Measurements from ENCODE around the gene UVRAG. TPM values are rescaled to one million over a fixed set of nuclear protein-coding genes. Genes with fewer than 3 reads are reported as not detected.
A peak's percentile ranks its signal among the peaks of the same experiment; 100 is the strongest.

The UVRAG gene
- total and polyA plus RNA-seq, 2 donors from 2014 or later = 7.2 to 27.9 TPM

DNA sequence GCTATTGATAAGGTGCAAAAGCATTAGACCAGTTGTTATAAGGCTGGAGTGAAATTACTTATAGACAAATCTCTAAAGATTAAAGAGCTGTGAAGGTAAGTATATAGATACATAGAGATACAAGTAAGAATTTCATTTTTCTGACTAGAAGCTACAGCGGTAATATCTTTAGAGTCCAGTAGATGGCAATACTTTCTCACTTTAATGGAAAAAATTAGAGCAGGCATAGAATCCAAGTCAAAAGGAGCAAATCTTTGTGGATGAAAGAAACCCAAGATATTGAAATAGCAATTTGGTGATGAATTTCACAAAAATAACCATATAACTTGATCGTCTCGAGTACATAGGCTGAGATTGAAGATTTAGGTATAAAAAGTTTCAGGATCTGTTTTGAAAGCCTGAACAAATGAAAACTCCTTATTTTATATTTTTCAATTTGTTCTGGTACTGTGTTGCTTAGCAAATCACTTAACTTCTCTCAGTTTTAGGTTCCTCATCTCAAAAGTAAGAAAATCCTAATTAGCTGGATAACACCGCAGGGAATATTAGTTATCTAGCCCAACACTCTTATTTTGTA, 81.9 kb downstream of the UVRAG start:
- Histone ChIP-seq H3K27me3 (ENCODE audit: control insufficient read depth, insufficient read depth, low read length) (no peaks in the 10 kb centered on the region), H3K27ac (ENCODE audit: low read depth in 2 of 2, low read length in 2 of 2) (no peak overlapping the region), H3K4me1 (ENCODE audit: control insufficient read depth in 2 of 3, insufficient read depth in 2 of 3, low read depth in 1 of 3, low read length in 3 of 3) (no peaks in the 10 kb centered on the region), H3K36me3 (ENCODE audit: control insufficient read depth in 2 of 3, insufficient read depth in 3 of 3, low read length in 3 of 3) (peaks cover 0 to 6% (median 2%) of the 10 kb centered on the region in 3 donors), H3K9ac (ENCODE audit: low read length in 3 of 3) (no peak overlapping the region), H3K4me3 (ENCODE audit: low read length in 3 of 3) (no peak overlapping the region), H3K9me3 (ENCODE audit: control insufficient read depth in 2 of 3, insufficient read depth in 1 of 3, low read length in 3 of 3) (no peaks in the 10 kb centered on the region)
- DNase-seq = peak in 2 of 5 donors; percentile 46 to 69
- TF ChIP-seq, protein P1, sequence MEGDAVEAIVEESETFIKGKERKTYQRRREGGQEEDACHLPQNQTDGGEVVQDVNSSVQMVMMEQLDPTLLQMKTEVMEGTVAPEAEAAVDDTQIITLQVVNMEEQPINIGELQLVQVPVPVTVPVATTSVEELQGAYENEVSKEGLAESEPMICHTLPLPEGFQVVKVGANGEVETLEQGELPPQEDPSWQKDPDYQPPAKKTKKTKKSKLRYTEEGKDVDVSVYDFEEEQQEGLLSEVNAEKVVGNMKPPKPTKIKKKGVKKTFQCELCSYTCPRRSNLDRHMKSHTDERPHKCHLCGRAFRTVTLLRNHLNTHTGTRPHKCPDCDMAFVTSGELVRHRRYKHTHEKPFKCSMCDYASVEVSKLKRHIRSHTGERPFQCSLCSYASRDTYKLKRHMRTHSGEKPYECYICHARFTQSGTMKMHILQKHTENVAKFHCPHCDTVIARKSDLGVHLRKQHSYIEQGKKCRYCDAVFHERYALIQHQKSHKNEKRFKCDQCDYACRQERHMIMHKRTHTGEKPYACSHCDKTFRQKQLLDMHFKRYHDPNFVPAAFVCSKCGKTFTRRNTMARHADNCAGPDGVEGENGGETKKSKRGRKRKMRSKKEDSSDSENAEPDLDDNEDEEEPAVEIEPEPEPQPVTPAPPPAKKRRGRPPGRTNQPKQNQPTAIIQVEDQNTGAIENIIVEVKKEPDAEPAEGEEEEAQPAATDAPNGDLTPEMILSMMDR (IDR thresholded peaks at IDR 0.05; ENCODE audit: borderline replicate concordance, extremely low read depth, insufficient read depth) = peak; percentile 54
- intact Hi-C loops (cut with DNase I) = loop anchor here (5.0 to 10.0 kb wide), 2 partner anchors 255 to 428 kb away; no protein-coding TSS in a partner anchor
- peak; percentile 82 for FAIRE-seq

DNA sequence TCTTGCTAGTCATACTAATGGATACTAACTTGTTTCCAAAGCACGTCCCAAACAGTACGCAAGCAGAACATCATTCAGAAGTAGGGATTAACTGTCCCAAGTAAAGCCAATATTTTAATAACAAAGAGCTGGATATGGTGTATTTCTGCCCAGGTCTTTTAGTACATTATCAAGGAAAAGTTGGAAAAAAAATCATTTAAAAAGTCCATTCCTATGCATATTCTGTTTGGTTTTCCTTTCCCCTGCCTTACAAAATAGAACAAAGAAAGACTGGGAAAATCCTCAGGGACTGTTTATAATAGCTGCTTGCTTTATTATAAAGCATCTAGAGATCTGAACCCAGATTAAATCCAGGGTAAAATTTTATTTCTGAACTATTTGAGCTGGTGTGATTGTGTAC, 83.9 kb downstream of the UVRAG start:
- intact Hi-C loops (cut with DNase I) = loop anchor here (5.0 to 10.0 kb wide), 2 partner anchors 253 to 426 kb away; no protein-coding TSS in a partner anchor
- Histone ChIP-seq H3K9me3 (ENCODE audit: control insufficient read depth in 2 of 3, insufficient read depth in 1 of 3, low read length in 3 of 3) (no peaks in the 10 kb centered on the region), H3K9ac (ENCODE audit: low read length in 3 of 3) (no peak overlapping the region), H3K27me3 (ENCODE audit: control insufficient read depth, insufficient read depth, low read length) (no peaks in the 10 kb centered on the region), H3K4me1 (ENCODE audit: control insufficient read depth in 2 of 3, insufficient read depth in 2 of 3, low read depth in 1 of 3, low read length in 3 of 3) (no peaks in the 10 kb centered on the region), H3K27ac (ENCODE audit: low read depth in 2 of 2, low read length in 2 of 2) (no peak overlapping the region), H3K4me3 (ENCODE audit: low read length in 3 of 3) (no peak overlapping the region), H3K36me3 (ENCODE audit: control insufficient read depth in 2 of 3, insufficient read depth in 3 of 3, low read length in 3 of 3) (no peaks in the 10 kb centered on the region)
- DNase-seq = no peak
- no peak for FAIRE-seq
- TF ChIP-seq, protein P1 (IDR thresholded peaks at IDR 0.05; ENCODE audit: borderline replicate concordance, extremely low read depth, insufficient read depth) = no peak

DNA sequence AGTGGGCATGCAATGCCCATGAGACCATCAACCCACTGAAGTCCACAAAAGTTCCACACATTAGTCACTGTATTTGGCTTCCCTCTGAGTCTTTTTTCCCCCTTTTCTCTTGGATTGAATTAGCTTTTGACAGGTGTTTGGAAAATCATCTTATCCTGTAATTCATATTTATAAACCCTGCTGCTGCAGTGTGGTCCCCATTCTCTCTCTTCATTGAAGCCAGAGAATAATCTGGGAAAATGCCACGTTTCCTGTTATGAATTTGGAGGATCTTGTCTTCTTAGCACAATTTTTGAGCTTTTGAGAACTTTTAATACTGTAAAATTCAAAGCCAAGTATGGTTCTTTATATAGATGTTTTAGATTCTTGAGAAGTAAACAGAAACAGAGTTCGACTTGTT, 84.8 kb downstream of the UVRAG start:
- no peak for FAIRE-seq
- H3K27me3 ChIP-seq (ENCODE audit: control insufficient read depth, insufficient read depth, low read length) = no peaks in the 10 kb centered on the region
- intact Hi-C loops (cut with DNase I) = loop anchor here (5.0 to 10.0 kb wide), 2 partner anchors 252 to 425 kb away; no protein-coding TSS in a partner anchor
- H3K4me3 ChIP-seq (ENCODE audit: low read length in 3 of 3) = no peak overlapping the region
- no peaks in the 10 kb centered on the region for H3K36me3 ChIP-seq (ENCODE audit: control insufficient read depth in 2 of 3, insufficient read depth in 3 of 3, low read length in 3 of 3)
- TF ChIP-seq, protein P1 (IDR thresholded peaks at IDR 0.05; ENCODE audit: borderline replicate concordance, extremely low read depth, insufficient read depth) = no peak
- no peak overlapping the region for H3K27ac ChIP-seq (ENCODE audit: low read depth in 2 of 2, low read length in 2 of 2)
- no peak overlapping the region for H3K9ac ChIP-seq (ENCODE audit: low read length in 3 of 3)
- H3K9me3 ChIP-seq (ENCODE audit: control insufficient read depth in 2 of 3, insufficient read depth in 1 of 3, low read length in 3 of 3) = no peaks in the 10 kb centered on the region
- H3K4me1 ChIP-seq (ENCODE audit: control insufficient read depth in 2 of 3, insufficient read depth in 2 of 3, low read depth in 1 of 3, low read length in 3 of 3) = no peaks in the 10 kb centered on the region
- no peak for DNase-seq

All from kidney (tissue), 14 donors.